Neutrophil (primary cell): ENCODE measurements around the gene PRRG4.

ENCODE experiments used
- H3K27ac ChIP-seq: fragments of 200-600 bp; sonication (generic); 2 replicates; pipeline ENCODE4 v1.5.1; 2016; ENCODE audit warnings: mild to moderate bottlenecking, moderate library complexity
- H3K27me3 ChIP-seq: fragments of 200-600 bp; sonication (generic); 2 replicates; pipeline ENCODE4 v1.6.0; 2016; ENCODE audit warnings: mild to moderate bottlenecking
- H3K36me3 ChIP-seq: fragments of 200-600 bp; sonication (generic); 2 replicates; pipeline ENCODE4 v1.5.1; 2017
- H3K4me1 ChIP-seq, 2 experiments: fragments of 200-600 bp in 1 of 2; sonication (generic) in 1 of 2; 1 replicate in 1 of 2; 2 replicates in 1 of 2; pipeline versions ENCODE4 v1.5.1 to v1.6.1; 2013 to 2016; ENCODE audit warnings: low read depth in 1 of 2, low read length in 1 of 2, mild to moderate bottlenecking in 1 of 2, moderate library complexity in 1 of 2; ENCODE audit not compliant: control insufficient read depth in 1 of 2, insufficient read depth in 1 of 2
- H3K4me3 ChIP-seq, 2 experiments: fragments of 200-600 bp in 1 of 2; sonication (generic) in 1 of 2; 1 replicate in 1 of 2; 2 replicates in 1 of 2; pipeline ENCODE4 v1.5.1; 2013 to 2016; ENCODE audit warnings: low read depth in 1 of 2, low read length in 1 of 2, mild to moderate bottlenecking in 1 of 2, moderate library complexity in 1 of 2
- H3K9me3 ChIP-seq: fragments of 200-600 bp; sonication (generic); 2 replicates; pipeline ENCODE4 v1.5.1; 2016
- CTCF ChIP-seq: fragments of 200-600 bp; sonication (generic); IDR thresholded peaks from 2 replicates; pipeline ENCODE4 v1.5.1; 2016; ENCODE audit warnings: antibody characterized with exemption

The PRRG4 gene

DNA sequence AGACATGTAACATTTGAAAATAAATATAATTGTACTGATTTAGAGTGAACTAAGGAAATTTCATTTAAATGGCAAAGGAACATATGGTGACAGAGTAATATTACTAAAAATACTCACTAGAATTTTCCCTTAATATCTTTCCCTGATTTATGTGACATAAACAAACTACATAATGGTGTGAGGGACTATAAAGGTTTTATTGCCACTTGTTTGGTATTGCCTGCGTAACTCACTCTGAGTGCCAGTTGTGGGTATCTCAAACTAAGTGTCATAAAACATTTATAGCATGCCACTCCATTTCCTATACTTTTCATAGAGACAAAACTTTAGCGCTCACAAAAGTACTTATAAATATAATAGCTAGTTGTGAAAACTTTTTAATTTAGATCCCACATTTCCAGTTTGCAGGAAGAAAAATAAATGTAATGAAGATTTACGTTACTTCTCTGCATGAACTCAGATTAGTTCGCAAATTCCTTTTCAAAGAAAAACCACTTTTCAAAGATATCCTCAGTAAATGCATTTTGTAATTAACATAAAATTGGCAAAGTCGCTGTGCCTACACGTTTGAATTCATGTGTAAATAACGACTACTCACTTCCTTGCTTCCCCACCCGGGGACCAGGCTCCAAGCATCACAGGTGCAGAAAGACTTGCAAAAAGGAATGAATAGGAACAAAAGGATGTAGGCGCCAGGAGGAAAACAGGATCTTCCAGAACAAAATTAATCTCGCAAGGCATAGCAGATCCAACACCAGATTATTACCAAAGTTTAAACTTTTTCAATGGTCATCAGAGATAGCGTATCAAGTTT, 61.3 kb downstream of the PRRG4 start:
- Histone ChIP-seq H3K27ac (no peak overlapping the region), H3K4me1 (peaks cover 19 to 20% of the 10 kb centered on the region in 2 experiments), H3K27me3 (peaks cover 27% of the 10 kb centered on the region), H3K9me3 (no peaks in the 10 kb centered on the region), H3K36me3 (no peaks in the 10 kb centered on the region), H3K4me3 (no peak overlapping the region)
- TF ChIP-seq CTCF, result no peak

- Histone ChIP-seq H3K4me1 (peaks cover 19 to 20% of the 10 kb centered on the region in 2 experiments), H3K27ac (peak overlapping the region; percentile 51), H3K4me3 (peak overlapping the region; percentile 66 to 86), H3K36me3 (no peaks in the 10 kb centered on the region), H3K9me3 (no peaks in the 10 kb centered on the region), H3K27me3 (peaks cover 27% of the 10 kb centered on the region)
- TF ChIP-seq CTCF, result no peak
Measured at GRCh38 chr11:32891657-32892354, 62.1 kb downstream of the PRRG4 start.

- H3K27ac ChIP-seq, result peak within 1 kb of the TSS; percentile 51
- no peak for TF ChIP-seq CTCF
- H3K4me1 ChIP-seq, result peaks cover 19 to 20% of the 10 kb centered on the region in 2 experiments
- H3K36me3 ChIP-seq, result no peaks in the 10 kb centered on the region
- peak within 1 kb of the TSS; percentile 66 to 86 for H3K4me3 ChIP-seq
- H3K9me3 ChIP-seq, result no peaks in the 10 kb centered on the region
- H3K27me3 ChIP-seq, result peaks cover 27% of the 10 kb centered on the region
Measured at GRCh38 chr11:32892355-32893092, 62.8 kb downstream of the PRRG4 start, which contains the start of gene QSER1. TSS of gene QSER1 (plus strand) at chr11:32892811. CDS start at chr11:32893126, 315 bp downstream.

GRCh38 chr11:32893093-32893342, 63.3 kb downstream of the PRRG4 start:
- Histone ChIP-seq H3K4me1 (peaks cover 19 to 20% of the 10 kb centered on the region in 2 experiments), H3K27ac (no peak overlapping the region), H3K27me3 (peaks cover 27% of the 10 kb centered on the region), H3K9me3 (no peaks in the 10 kb centered on the region), H3K4me3 (peak overlapping the region; percentile 62 to 86), H3K36me3 (no peaks in the 10 kb centered on the region)
- TF ChIP-seq CTCF, result no peak

- Histone ChIP-seq H3K9me3 (no peaks in the 10 kb centered on the region), H3K4me1 (peaks cover 19 to 20% of the 10 kb centered on the region in 2 experiments), H3K27ac (no peak overlapping the region), H3K27me3 (peaks cover 27% of the 10 kb centered on the region), H3K36me3 (no peaks in the 10 kb centered on the region), H3K4me3 (peak overlapping the region; percentile 62 to 86)
- TF ChIP-seq CTCF, result no peak
Measured at GRCh38 chr11:32893343-32894148, 63.8 kb downstream of the PRRG4 start.
